HK-2 (cell line): ENCODE data around the gene SUGCT.
"Not testable (repeated sequence)": the region's sequence is repeated elsewhere in the genome, so short reads cannot be mapped to it uniquely, and the experiment has no call there.

Source experiments
- DNase-seq: peaks from one replicate; pipeline ENCODE4 v3.0.0-alpha.2; 2018; ENCODE audit not compliant: unreplicated experiment

SUGCT gene

GRCh38 chr7:40570223-40570622, 435.4 kb downstream of the SUGCT start:
- no peak for DNase-seq

GRCh38 chr7:40571796-40572195, 437.0 kb downstream of the SUGCT start:
- peak; percentile 75 for DNase-seq

- DNase-seq: no peak
These were observed 438.1 kb downstream of the SUGCT start for GRCh38 chr7:40572810-40573465.

- DNase-seq: no peak
These were observed 444.6 kb downstream of the SUGCT start for GRCh38 chr7:40579401-40579800.

GRCh38 chr7:40580776-40581175, 446.0 kb downstream of the SUGCT start:
- no peak for DNase-seq

DNA sequence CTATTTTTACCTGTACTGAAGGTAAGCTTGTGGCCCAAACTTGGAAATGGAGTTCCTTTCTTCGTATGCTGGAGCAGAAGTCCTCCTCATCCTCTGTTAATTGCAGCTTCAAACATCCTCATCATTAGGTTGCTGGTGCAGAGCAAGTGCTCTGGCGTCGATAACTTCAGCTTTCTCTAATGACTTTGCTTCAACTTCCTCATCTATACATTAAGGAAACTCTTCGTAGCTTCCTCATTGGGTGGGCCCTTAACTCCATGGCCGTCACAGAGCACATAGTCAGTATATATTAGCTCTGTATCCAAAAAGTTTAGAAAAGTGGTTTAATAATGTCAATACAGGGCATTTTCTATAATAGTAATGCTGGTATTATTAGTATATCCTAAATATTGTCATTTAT, 447.7 kb downstream of the SUGCT start:
- no peak for DNase-seq

DNA sequence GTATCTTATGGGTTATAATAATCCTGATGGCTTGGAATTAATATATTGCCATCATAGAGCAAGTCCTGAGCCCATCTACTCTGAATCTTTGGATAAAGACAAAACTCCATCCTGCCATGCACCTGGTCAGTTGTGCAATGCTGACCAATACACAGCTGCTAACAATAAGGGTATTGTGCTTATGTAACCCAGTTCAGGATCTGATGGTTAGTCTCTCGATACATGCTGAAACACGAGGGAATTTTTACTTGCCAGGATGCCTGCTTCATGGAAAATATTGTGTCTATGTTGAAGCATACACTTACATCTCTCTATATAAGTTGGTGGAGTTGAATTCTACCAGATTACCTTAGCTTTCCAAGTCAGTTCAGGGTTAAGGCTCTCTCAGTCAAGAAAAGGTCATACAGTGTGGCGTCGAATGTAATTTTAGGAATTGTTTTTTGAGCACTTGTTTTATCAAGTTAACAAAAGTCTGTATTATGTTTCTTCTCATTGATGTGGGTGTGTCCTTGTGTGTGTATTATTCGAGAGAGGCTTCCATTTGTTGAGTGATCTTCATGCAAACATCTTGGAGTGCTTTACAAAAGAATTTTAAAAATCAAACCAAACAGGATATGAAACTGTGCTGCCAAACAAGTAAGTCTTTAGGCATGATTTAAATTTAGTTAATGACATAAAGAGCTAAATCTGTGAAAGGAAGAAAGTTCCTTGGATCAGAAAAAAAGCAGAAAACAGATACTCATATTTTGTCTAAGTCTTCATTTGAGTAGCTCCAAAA, 449.1 kb downstream of the SUGCT start:
- DNase-seq: no peak

DNA sequence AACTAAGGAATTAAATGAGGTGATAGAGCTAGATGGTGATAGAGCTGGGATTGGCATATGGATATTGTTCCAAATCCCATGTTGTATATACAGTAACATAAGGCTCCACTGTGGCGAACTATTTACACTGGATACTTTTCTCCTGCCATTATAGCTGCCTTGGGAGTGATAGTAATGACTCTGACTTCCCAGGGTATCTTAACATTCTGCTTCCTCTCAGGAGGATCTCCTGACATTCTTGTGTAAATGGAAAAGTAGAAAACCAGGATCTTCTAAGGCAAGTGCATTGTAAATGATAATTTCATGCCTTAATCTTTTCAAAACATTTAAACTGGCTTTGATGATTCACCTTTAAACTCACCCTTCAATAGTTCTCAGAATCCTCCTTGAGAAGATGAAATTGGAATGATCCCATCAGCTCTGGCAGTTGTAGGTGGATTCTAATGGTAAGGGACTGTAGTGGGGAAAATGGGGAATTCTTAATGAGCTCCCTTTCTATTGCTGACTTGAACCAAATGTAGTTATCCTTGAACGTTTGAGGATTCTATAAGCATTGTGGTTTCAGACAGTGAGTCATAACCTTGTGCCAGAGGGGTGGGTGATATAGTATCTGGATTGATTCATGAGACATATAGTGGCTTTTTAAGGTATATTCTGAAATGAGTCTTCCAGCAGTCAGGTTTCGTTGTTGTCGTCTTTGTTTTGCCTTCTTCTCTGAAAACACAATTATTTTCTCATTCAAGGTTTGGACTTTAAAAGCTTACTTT, 450.0 kb downstream of the SUGCT start:
- DNase-seq: no peak

DNA sequence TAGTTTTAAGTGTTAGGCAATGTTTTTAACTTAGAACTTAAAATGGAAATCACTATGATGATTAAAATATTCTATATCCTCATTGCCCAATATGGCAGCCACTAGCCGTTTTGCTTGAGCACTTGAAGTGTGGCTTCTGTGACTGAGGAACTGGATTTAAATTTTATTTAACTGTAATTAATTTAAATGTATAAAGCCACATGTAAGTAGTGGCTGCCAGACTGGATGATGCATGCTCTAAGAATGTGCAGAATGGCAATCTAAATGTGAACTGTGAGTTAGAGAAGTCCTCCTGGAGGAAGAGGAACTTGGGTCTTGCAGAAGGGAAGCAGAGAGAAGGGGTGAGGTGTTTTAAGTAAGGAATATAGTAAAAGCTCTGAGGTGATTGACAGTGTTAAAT, 451.4 kb downstream of the SUGCT start:
- DNase-seq: no peak

DNA sequence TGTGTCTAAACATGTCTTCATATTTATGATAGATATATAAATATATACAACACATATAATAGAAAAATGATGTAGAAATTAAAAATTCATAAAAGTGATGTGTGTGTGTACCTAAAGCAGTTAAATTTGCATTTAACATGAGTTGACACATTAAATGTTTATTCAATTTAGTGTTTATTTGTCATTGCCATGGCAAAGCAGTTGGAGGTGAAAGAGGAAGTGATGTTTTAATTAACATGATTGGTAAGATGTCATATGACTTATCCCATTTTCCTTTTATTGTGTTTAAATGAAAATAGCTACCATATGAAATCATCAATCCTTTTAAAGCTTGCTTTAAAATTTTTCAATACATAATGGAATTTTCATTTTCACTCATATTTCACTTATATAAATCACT, 452.6 kb downstream of the SUGCT start:
- no peak for DNase-seq

GRCh38 chr7:40595129-40595528, 460.3 kb downstream of the SUGCT start:
- no peak for DNase-seq

DNA sequence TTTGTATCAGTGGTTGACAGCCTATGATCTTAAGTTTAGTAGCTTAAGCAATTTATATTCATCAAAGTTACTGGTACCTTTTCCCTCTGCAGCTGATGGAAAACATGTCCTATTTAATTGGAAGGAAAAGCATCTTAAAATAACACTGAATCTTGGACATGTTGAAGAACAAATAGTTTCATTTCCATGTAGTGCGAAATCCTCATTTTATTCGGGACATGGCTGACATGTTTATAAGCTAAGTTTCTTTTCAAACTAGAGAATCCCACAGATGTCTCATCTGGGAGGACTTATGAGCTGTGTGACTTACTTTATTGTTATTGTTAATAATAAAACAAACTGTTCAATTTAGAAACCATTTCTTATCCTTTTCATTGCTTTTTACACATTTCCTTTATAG, 461.0 kb downstream of the SUGCT start:
- DNase-seq: no peak

- DNase-seq: no peak
These were observed 462.7 kb downstream of the SUGCT start for GRCh38 chr7:40597517-40597916.

GRCh38 chr7:40598915-40599314, 464.1 kb downstream of the SUGCT start:
- DNase-seq: no peak

DNA sequence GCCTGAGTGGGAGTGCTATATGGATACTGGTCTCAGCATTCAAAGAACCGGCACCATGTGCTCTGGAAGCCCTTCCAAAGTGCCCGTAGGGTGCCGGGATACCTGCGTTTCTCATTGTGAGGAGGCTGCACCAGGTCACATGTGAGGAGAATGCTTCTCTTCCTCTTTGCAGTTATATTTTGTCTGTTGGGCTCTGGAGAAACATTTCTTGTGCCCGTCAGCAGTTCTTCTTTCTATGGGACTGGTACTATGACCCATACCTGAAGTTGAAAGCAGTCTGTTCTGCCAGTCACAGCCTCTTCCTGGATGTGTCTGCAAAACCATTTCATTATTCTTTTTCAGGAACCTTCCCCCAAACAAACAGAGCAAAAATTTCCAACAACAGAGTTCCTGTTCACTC, 465.0 kb downstream of the SUGCT start:
- DNase-seq: no peak

DNA sequence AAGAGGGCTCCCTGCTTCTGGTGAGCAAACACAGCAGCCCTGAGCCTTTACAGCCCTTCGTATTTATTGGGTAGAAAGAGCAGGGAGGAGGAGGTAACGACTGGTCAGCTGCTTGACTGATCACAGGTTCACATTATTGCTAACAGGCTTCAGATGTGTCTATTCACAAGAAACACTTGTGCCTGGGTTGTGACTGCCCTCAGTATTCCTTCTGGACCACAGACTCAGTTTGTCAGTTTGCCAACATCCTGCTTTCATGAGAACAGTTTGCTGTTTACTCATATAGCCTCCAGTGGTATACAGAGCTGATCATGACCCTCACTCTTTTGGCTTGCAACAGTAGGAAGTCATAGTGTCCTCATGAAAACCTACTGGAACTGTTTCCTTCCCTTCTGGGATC, 467.5 kb downstream of the SUGCT start:
- not testable (repeated sequence) for DNase-seq

DNA sequence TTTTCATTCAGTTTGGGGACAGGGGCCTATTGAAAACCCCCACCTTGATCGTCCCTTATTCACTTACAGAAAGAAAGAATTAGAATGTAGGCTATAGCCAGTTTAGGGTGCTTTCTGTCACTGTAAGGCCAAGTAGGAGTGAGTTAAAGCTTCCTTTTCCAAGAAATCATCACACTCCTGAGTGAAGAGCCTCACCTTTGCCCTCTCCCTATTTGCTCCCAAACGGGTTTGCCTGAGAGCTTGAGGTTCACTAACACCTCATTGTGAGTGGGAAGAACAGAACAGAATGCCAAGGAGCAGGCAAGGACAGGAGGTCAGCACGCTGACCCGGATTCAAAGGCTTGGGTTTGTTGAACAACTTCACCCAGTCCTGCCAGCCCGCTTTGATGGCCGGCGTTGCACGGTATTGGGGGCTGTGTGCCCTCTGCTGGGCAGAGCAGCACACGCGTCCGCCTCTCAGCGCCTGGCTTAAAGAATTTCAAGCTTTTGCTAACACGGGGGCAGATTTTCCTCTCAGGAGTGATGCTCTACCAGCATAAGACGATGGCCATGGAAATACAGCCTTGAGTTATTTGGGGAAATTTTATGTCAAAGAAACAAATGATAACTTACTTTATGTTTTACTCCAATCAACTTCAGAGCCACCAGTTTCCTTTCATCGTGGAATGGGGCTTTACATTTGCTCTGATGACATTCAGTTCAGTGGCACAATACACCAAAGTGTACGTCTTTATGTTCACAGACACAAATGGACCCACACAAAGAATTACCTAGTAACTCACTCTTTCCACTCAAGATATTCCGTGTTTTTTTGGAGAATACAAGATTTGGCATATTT, 470.0 kb downstream of the SUGCT start:
- DNase-seq: peak; percentile 8

DNA sequence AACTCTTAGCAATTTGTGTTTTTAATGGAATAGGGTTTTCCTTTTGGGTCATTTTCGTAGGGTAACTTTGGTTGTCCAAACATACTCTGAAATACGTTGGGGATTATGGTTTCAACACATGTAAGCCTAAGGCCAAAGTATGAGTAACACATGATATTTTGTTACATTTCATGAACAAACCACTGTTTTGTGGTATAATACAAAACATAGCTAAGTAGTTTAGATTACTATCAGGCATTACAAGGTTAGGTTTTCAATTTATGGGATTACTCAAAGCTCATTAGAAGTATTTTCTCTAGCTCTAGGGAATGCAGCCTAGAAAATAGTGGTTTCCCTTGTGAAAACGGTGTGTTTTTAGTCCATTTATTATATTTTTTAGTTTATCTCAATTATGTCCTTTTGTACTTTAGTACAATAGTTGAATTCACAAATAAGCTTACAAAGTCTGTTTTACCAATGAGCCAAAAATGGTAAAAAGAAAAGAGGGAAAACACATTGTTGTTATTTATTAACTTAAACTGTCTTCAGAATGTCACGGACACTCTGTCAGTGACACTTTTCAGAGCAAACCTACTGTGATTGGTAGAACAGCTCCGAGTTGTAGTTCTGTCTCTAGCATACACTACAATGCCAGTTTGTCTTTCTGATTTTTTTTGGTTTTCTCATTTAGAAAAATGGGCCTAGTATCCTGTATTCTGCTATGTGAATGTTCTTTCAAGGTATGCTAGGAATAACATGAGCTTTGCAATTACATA, 473.7 kb downstream of the SUGCT start:
- DNase-seq: no peak

GRCh38 chr7:40610461-40610860, 475.7 kb downstream of the SUGCT start:
- DNase-seq: no peak

DNA sequence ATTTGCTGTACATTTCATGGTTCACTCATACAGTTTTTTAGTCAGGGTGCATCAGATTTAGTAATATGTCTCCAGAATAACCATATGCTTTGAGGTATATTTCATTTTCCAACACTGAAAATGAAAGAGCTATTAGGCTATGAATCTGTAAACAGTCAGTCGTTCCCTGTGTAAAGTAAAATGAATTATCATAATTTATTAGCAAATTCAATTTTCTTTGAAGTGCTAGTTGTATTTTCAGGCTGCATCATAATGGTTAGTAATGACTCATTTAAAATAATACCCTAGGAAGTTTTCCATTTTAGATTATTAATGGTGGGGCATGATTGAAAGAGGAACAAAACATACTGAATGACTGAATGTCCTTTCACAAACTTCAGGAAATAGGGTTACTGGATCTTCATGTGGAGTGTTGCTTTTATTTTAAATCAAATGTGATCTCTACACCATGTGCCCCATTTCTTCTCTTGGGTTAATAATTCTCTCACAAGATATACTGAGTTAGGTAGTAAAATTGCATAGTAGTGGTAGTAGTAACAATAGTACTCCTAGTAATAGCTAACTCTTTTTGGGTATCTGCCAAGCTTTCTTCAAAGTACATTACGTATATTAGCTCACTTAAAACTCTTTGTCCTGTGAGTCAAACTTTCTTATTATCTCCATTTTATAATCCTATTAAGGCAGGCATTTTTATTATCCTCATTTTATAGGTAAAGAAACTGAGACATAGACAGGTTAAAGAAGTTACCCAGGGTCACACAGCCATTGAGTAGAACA, 476.5 kb downstream of the SUGCT start:
- no peak for DNase-seq
